Tibial nerve (tissue), 4 donors: ENCODE data around the gene RGS9.

Source experiments
- EP300 ChIP-seq, 2 donors: sonication (generic); formaldehyde crosslinking; IDR thresholded peaks; one replicate each; pipeline ENCODE4 v1.6.1; 2017; ENCODE audit warnings: antibody characterized with exemption in 2 of 2, mild to moderate bottlenecking in 1 of 2
- POLR2A ChIP-seq, 2 donors: fragments of 450-650 bp; IDR thresholded peaks; one replicate each; pipeline ENCODE4 v1.6.1; 2017; ENCODE audit warnings: antibody characterized with exemption in 2 of 2, mild to moderate bottlenecking in 2 of 2, moderate library complexity in 2 of 2
- TF ChIP-seq, protein P1 (sequence below), 5 experiments: fragments of 200-600 bp in 3 of 5; fragments of 450-650 bp in 2 of 5; sonication (generic) in 3 of 5; IDR thresholded peaks; one replicate each; pipeline ENCODE4 v1.5.1; 2016 to 2019; ENCODE audit warnings: antibody characterized with exemption in 5 of 5, mild to moderate bottlenecking in 3 of 5, moderate library complexity in 2 of 5

GRCh38 chr17:65102235-65102634 is 34.9 kb upstream of the RGS9 start:
- TF ChIP-seq, protein P1, sequence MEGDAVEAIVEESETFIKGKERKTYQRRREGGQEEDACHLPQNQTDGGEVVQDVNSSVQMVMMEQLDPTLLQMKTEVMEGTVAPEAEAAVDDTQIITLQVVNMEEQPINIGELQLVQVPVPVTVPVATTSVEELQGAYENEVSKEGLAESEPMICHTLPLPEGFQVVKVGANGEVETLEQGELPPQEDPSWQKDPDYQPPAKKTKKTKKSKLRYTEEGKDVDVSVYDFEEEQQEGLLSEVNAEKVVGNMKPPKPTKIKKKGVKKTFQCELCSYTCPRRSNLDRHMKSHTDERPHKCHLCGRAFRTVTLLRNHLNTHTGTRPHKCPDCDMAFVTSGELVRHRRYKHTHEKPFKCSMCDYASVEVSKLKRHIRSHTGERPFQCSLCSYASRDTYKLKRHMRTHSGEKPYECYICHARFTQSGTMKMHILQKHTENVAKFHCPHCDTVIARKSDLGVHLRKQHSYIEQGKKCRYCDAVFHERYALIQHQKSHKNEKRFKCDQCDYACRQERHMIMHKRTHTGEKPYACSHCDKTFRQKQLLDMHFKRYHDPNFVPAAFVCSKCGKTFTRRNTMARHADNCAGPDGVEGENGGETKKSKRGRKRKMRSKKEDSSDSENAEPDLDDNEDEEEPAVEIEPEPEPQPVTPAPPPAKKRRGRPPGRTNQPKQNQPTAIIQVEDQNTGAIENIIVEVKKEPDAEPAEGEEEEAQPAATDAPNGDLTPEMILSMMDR (IDR thresholded peaks at IDR 0.05), result no peak
- TF ChIP-seq EP300 (IDR thresholded peaks at IDR 0.05) (no peak), POLR2A (IDR thresholded peaks at IDR 0.05) (no peak)
